RKO (cell line): Measurements from ENCODE around the gene TBC1D10B.
A peak's percentile ranks its signal among the peaks of the same experiment; 100 is the strongest.

Experiments used
- DNase-seq: peaks from one replicate; pipeline ENCODE4 v3.0.0-alpha.2; 2016; ENCODE audit warnings: low spot score

Gene TBC1D10B

DNA sequence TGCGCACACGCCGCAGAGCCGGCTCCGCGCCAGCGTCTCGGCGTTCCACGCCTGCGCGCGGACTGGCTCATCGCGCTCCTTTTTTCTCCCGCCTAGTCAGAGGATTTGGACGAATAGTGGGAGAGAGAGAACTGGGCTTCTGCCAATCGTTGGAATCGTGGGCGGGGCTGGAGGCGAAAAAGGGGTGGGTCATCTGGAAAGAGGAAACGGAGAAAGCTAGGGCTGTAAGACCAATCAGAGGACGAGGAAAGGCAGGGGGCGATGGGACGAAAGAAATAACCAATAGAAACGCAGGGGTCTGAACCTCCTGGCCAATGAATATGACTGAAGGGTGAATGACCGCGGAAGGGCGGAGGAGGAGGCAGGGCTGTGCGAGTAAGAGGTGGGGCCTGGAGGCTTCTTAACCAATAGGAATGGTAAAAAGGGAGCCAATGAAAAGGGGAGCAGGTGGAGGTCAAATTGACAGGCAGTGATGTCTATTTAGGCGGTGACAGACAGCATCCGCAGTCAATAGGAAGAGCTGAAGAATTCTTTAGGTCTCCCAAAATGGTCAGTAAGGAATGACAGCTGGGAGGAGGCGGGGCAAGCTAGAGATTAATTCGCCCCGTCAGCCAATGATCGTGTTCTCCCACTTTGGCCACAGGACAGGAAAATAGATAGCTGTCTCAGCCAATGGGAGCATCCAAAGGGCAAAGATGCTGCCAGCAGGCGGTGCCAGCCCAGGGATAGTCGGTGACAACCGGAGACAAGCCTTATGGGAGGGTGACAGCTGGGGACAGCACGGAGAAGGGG, at the start of gene TBC1D10B:
Gene TBC1D10B, minus strand, starts transcription at position 39 of the 792 bp plus-strand sequence. CDS start 311 bp downstream, outside the sequence.
- peak; percentile 100 for DNase-seq

- no peak for DNase-seq
Measured at GRCh38 chr16:30418350-30419181, 48.3 kb upstream of the TBC1D10B start.

DNA sequence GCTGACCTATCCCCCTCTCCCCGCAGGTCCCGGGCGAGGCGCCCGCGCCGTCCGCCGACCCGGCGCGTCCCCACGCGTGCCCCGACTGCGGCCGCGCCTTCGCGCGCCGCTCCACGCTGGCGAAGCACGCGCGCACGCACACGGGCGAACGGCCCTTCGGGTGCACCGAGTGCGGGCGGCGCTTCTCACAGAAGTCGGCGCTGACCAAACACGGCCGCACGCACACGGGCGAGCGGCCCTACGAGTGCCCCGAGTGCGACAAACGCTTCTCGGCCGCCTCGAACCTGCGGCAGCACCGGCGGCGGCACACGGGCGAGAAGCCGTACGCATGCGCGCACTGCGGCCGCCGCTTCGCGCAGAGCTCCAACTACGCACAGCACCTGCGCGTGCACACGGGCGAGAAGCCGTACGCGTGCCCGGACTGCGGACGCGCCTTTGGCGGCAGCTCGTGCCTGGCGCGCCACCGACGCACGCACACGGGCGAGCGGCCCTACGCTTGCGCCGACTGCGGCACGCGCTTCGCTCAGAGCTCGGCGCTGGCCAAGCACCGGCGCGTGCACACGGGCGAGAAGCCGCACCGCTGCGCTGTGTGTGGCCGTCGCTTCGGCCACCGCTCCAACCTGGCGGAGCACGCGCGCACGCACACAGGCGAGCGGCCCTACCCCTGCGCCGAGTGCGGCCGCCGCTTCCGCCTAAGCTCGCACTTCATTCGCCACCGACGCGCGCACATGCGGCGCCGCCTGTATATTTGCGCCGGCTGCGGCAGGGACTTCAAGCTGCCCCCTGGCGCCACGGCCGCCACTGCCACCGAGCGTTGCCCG, 47.4 kb upstream of the TBC1D10B start:
- peak; percentile 96 for DNase-seq

GRCh38 chr16:30416624-30417528, 46.6 kb upstream of the TBC1D10B start:
- DNase-seq = no peak

DNA sequence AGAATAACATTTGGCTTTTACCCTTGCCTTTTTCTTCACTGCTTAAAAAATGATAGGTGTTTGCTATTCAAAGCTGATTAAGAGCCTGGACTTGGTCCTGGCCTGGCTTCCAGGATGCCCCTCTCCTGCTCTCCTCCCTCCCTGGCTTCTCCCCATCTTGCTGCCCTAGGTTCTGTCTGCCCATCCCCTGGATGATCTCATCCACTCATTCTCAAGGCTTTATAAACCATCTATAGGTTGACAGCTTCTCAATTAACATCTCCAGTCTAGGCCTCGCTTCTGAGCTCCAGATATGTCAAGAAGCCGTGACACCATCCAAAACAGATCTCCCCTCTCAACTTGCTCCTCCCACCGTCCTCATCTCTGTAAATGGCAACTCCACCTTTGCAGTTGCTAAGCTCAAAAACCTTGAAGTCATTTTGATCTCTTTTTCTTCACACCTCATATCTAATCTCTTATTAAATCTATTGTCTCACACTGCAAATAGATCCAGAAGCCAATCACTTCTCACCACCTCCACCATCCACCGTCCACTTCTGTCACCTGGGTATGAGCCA, 45.8 kb upstream of the TBC1D10B start:
- DNase-seq = no peak

DNA sequence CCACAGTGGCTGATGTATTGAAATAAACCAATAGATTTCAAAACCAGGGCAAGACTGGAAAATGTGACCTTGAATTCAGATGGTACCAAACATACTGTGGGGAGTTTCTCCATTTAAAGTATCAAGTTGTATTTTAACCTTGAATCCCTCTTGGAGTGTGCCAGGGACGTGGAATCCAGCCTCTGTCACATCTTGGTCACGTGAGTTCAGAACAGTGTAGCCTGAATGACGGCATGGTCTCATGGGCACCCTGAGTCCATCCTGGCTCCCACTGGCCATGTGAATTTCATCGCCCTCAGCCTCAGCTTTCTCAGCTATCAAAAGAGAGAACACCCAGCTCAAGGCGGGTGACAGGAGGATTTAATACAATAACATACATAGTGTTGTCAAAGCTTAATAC, 43.9 kb upstream of the TBC1D10B start:
- no peak for DNase-seq

DNA sequence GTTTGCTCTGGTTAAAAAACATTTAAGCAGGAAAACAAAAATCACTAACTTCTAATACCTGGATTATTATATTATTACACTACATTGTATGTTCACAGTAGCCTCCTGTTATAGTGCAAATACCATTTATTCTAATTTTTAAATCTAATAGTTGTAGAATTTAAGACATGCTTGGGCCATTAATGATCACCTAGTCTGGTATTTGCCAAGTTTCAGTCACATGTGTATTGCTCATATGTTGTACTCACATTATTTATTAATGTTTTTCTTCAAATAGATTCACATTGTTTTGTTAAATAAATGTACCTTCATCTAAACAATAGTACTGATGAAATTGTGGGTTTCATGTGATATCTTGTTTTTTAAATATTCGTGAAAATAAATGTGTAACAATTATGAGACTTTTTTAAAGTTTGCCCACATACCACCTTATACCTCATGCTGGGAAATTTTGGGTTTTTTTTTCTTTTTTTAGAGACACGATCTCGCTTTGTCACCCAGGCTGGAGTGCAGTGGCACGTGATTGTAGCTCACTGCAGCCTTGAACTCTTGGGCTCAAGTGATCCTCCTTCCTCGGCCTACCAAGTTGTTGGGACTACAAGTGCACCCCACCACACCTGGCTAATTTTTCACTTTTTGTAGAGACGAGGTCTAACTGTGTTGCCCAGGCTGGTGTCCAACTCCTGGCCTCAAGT, 43.0 kb upstream of the TBC1D10B start:
- DNase-seq = no peak

DNA sequence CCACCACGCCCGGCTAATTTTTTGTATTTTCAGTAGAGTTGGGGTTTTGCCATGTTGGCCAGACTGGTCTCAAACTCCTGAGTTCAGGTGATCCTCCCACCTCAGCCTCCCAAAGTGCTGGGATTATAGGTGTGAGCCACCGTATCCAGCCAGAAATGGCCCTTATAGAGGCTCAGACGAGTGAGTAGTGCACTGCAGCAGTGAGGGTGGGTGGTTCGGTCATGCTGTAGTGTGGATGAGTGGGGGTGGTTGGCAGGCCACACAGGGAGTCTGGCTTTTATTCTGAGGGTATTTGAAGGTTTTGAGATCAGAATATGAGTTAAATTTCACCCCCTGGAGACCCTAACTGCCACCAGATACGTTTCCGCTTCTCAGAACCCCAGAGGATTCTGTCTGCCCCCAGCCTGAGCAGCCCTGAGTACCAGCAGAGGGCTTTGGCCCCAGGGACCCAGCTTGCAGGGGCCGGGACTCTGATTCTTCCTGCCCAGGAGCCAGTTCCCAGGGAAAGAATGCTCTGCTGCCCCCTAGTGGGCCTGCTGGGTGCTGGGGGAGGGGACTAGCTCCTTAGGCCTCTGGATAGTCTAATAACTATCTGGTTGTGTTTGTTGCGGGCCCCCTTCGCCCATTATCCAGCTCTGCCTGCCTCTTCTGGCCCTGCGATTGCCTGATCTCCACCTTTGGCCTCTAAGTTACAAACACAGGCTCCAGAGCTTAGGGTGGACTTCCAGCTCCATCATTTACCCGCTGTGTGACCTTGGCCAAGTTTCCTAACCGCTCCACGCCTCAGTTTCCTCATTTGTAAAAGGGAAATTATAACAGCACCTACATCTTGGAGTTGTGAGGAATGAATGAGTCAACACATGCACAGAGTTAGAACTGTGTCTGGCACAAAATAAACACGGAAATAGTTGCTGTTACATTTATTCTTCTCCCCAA, 39.1 kb upstream of the TBC1D10B start:
- DNase-seq = peak; percentile 90

DNA sequence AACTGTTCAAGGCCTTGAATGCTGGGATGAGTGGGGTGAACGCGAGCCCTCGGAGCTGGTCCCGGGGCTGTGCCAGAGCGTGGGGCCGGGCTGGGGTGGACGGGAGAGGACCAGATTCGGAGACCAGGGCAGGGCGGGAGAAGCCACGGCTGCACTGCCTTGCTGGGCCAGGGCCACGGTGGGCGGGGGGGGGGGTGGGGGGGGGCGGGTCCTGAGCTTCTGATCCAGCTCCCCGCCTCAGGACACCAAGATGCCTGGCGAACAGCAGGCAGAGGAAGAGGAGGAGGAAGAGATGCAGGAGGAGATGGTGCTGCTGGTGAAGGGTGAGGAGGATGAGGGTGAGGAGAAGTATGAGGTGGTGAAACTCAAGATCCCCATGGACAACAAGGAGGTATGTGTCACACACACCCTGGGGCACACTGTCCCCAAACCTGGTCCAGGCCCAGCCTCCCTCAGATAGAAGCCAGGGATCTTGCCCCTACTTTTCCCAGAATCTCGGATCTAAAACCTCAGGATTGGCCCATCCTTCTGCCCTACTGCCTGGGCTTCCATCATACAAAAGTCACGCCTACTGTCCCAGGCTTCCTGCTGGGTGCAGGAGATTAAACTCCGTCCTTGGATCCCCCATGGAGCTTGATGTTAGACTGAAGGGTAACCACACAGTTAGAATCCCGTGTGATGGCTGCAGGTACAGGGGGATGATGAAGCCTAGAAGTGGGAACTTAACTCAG, 37.7 kb upstream of the TBC1D10B start:
- DNase-seq = peak; percentile 66

GRCh38 chr16:30407102-30407803, 37.0 kb upstream of the TBC1D10B start, which contains the start of gene ZNF771:
ZNF771 (plus strand) TSS chr16:30407606; CDS start chr16:30408054, 448 bp downstream.
- peak; percentile 87 for DNase-seq

DNA sequence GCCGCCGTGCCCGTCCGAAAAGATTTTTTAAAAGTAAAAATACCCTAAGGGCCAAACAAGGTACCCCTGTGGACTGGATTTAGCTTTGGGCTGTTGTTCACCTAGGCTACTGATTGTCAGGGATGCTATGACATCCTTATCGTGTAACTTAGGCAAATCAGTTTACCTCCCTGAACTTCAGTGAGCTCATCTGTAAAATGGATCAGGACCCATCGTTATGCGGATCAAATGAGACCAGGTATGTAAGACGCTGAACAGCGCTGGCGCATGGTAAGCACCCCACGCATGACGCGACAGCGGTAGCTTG, 36.5 kb upstream of the TBC1D10B start:
- DNase-seq = peak; percentile 25

- no peak for DNase-seq
Measured at GRCh38 chr16:30401768-30402425, 31.6 kb upstream of the TBC1D10B start.

GRCh38 chr16:30399435-30400186, 29.3 kb upstream of the TBC1D10B start:
- peak; percentile 40 for DNase-seq

DNA sequence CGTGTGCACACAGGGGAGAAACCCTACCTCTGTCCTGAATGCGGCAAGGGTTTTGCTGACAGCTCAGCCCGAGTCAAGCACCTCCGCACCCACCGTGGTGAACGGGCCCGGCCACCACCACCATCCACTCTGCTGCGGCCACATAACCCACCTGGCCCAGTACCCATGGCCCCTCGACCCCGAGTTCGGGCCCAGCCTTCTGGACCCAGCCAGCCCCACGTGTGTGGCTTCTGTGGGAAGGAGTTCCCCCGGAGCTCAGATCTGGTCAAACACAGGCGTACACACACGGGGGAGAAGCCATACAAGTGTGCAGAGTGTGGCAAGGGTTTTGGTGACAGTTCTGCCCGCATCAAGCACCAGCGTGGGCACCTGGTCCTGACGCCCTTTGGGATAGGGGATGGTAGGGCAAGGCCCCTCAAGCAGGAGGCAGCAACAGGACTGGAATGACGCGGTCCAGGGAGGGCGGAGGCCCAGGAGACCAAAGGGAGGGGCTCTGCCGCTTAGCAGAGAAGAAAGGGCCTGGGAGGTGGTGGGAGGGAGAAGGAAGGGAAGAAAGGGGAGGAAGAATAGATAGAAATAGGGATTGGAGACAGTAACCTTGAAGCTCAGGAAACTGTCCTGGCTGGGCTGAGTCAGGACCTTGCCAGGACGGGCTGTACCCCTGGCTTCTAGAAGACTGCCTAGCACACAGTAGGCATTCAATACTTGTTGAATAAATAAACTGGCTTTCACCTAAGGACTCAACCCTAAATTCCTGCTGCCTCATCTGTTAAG, 28.6 kb upstream of the TBC1D10B start:
- no peak for DNase-seq

- DNase-seq = no peak
Measured at GRCh38 chr16:30397776-30398660, 27.7 kb upstream of the TBC1D10B start.
